Lung (tissue), 12 donors: ENCODE data around the gene SAYSD1. TPM values are rescaled to one million over a fixed set of nuclear protein-coding genes. Genes with fewer than 3 reads are reported as not detected.

Source experiments
- ATAC-seq: fragments of 200-7000 bp; cut with Tn5 transposase; one replicate; pipeline ENCODE4 v1.9.1; 2020; ENCODE audit warnings: moderate number of reproducible peaks; ENCODE audit not compliant: insufficient read depth, low FRiP score
- DNase-seq, 3 donors: peaks; one replicate each; pipeline ENCODE4 v3.0.0-alpha.2; 2013 to 2017
- H3K27ac ChIP-seq, 2 donors: one replicate each; pipeline ENCODE4 v1.5.1; 2013; ENCODE audit warnings: mild to moderate bottlenecking in 2 of 2, moderate library complexity in 2 of 2, control low read depth in 1 of 2, inconsistent platforms in 1 of 2, low read depth in 1 of 2, low read length in 1 of 2
- H3K27me3 ChIP-seq, 3 donors: one replicate each; pipeline ENCODE4 v1.5.1; 2013; ENCODE audit warnings: low read length in 2 of 3; ENCODE audit not compliant: control insufficient read depth in 3 of 3, insufficient read depth in 3 of 3
- H3K36me3 ChIP-seq, 4 donors: one replicate each; pipeline ENCODE4 v1.5.1; 2013; ENCODE audit warnings: low read length in 4 of 4, mild to moderate bottlenecking in 1 of 4, moderate library complexity in 1 of 4; ENCODE audit not compliant: control insufficient read depth in 4 of 4, insufficient read depth in 4 of 4
- H3K4me1 ChIP-seq, 5 donors: one replicate each; pipeline ENCODE4 v1.5.1; 2013; ENCODE audit warnings: low read length in 5 of 5, mild to moderate bottlenecking in 2 of 5, moderate library complexity in 1 of 5; ENCODE audit not compliant: control insufficient read depth in 5 of 5, insufficient read depth in 5 of 5
- H3K4me3 ChIP-seq: one replicate; pipeline ENCODE4 v1.5.1; 2013; ENCODE audit warnings: mild to moderate bottlenecking, control low read depth, moderate library complexity
- H3K9ac ChIP-seq, 2 donors: one replicate each; pipeline ENCODE4 v1.5.1; 2013; ENCODE audit warnings: low read length in 2 of 2, control low read depth in 1 of 2; ENCODE audit not compliant: insufficient read depth in 1 of 2
- H3K9me3 ChIP-seq, 4 donors: one replicate each; pipeline ENCODE4 v1.5.1; 2013; ENCODE audit warnings: low read length in 3 of 4, mild to moderate bottlenecking in 1 of 4, moderate library complexity in 1 of 4; ENCODE audit not compliant: control insufficient read depth in 4 of 4, insufficient read depth in 3 of 4
- CTCF ChIP-seq: IDR thresholded peaks from 2 replicates; pipeline ENCODE4 v1.5.1; 2012; ENCODE audit warnings: mild to moderate bottlenecking; ENCODE audit errors: control extremely low read depth, extremely low read depth
- WGBS, 2 donors: extraction: QIAGEN DNeasy Blood & Tissue Kit; methylation state at CpG; one replicate each; pipeline ENCODE4 v1.1.7; 2013; 5-methylcytosine and 5-hydroxymethylcytosine counted together
- polyA plus RNA-seq, 2 donors: library from polyadenylated mRNA; stranded (reverse); fragments of 200-250 nt; gene quantifications; one replicate each; pipeline ENCODE4 v1.2.1, GENCODE V29; 2013
- total RNA-seq, 2 donors: library from RNA; depleted of rRNA in 1 of 2; stranded (reverse); fragments of >200 nt in 1 of 2; gene quantifications; one replicate each; pipeline ENCODE4 v1.2.1, GENCODE V29; 2014 to 2021
- donor health status: control.
- donor health status: control.
- donor health status: Bipolar disorder and iron deficiency.
- donor health status: healthy.
- donor health status: DM: yes; HTN: yes; CAD: no.

Gene SAYSD1
- total and polyA plus RNA-seq, 4 donors, result 9.8 to 17.8 (median 16.5) TPM

- no peak for ATAC-seq
- Histone ChIP-seq H3K27me3 (no peaks in the 10 kb centered on the region), H3K36me3 (peaks cover 0 to 4% (median 3%) of the 10 kb centered on the region in 4 donors), H3K4me3 (no peak overlapping the region), H3K4me1 (peaks cover 0 to 57% (median 16%) of the 10 kb centered on the region in 5 donors), H3K9ac (no peak overlapping the region), H3K27ac (no peak overlapping the region), H3K9me3 (no peaks in the 10 kb centered on the region)
- WGBS, 2 donors, result 36 to 51% methylated on average over 3 of the region's 3 CpGs
- no peak for TF ChIP-seq CTCF
- no peak for DNase-seq
These were observed 14.6 kb downstream of the SAYSD1 start for GRCh38 chr6:39100358-39100757.

GRCh38 chr6:39095578-39095977 is 19.4 kb downstream of the SAYSD1 start:
- TF ChIP-seq CTCF, result no peak
- no peak overlapping the region for H3K4me3 ChIP-seq
- no peak for ATAC-seq
- H3K36me3 ChIP-seq, result no peaks in the 10 kb centered on the region
- no peaks in the 10 kb centered on the region for H3K9me3 ChIP-seq
- no peaks in the 10 kb centered on the region for H3K27me3 ChIP-seq
- H3K27ac ChIP-seq, result no peak overlapping the region
- no peak for DNase-seq
- H3K9ac ChIP-seq, result no peak overlapping the region
- peaks cover 0 to 47% (median 6%) of the 10 kb centered on the region in 5 donors for H3K4me1 ChIP-seq

- Histone ChIP-seq H3K4me1 (peaks cover 5 to 48% (median 11%) of the 10 kb centered on the region in 5 donors), H3K36me3 (no peaks in the 10 kb centered on the region), H3K27me3 (no peaks in the 10 kb centered on the region), H3K9me3 (peaks cover 0 to 2% (median 0%) of the 10 kb centered on the region in 4 donors), H3K27ac (no peak overlapping the region), H3K9ac (no peak overlapping the region), H3K4me3 (no peak overlapping the region)
- no peak for TF ChIP-seq CTCF
- DNase-seq (no peak), ATAC-seq (no peak)
- WGBS, 2 donors, result 84 to 89% methylated on average over 4 of the region's 4 CpGs
These were observed 21.8 kb downstream of the SAYSD1 start for GRCh38 chr6:39093149-39093708.

GRCh38 chr6:39092124-39092523 is 22.9 kb downstream of the SAYSD1 start:
- TF ChIP-seq CTCF, result no peak
- DNase-seq, result peak in 1 of 3 donors; percentile 41
- Histone ChIP-seq H3K27me3 (no peaks in the 10 kb centered on the region), H3K27ac (no peak overlapping the region), H3K4me1 (peaks cover 5 to 56% (median 11%) of the 10 kb centered on the region in 5 donors), H3K4me3 (no peak overlapping the region), H3K9ac (no peak overlapping the region), H3K36me3 (no peaks in the 10 kb centered on the region), H3K9me3 (peaks cover 0 to 2% (median 0%) of the 10 kb centered on the region in 4 donors)
- ATAC-seq, result no peak
- 23 to 51% methylated on average over 1 of the region's 1 CpG for WGBS, 2 donors
